ENCODE measurements around the gene EVA1B.

- TF ChIP-seq CTCF (IDR thresholded peaks at IDR 0.05) (no peak), POLR2A (IDR thresholded peaks at IDR 0.05) (no peak)
Observed at GRCh38 chr1:36339215-36339614, 15.8 kb upstream of the EVA1B start.

Data from heart left ventricle (tissue), 13 donors.